Astrocyte (in vitro differentiated cells and primary cell): ENCODE measurements around the gene IL1RAP.

Experiments
- CTCF ChIP-seq: IDR thresholded peaks from 2 replicates; pipeline ENCODE4 v1.5.1; 2011; ENCODE audit warnings: low read depth, mild to moderate bottlenecking, inconsistent platforms, low read length, moderate library complexity; ENCODE audit not compliant: insufficient read depth
- EZH2 ChIP-seq: IDR thresholded peaks from 2 replicates; pipeline ENCODE4 v1.6.1; 2012; ENCODE audit warnings: mild to moderate bottlenecking, low read length, inconsistent platforms; ENCODE audit not compliant: insufficient read depth

DNA sequence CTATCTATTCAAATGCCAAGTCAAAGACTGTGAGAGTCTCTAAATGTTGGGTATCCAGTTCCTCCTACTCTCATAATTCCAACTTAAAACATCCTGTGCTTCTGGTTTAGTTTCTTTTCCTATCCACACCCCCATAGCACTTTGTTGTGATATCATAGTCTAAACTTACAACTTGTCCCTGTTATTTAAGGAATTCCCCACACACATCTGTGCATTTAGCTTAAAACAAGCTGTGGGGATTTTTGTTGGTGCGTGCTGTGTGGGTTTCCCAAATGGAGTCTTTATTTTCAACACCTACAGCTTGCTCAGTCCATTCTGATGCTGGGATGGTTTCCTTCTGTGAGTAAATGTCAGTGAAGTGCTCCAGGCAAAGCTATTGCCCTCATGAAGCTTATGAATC is 181.3 kb downstream of the IL1RAP start:
- TF ChIP-seq CTCF, result no peak
- TF ChIP-seq EZH2, result no peak
